Stomach (tissue), 9 donors: Measurements from ENCODE around the gene DRD4. TPM values are rescaled to one million over a fixed set of nuclear protein-coding genes. Genes with fewer than 3 reads are reported as not detected.

Experiments
- DNase-seq, 2 donors: peaks; one replicate each; pipeline versions ENCODE4 v3.0.0 to v3.0.0-alpha.2; 2013 to 2019
- H3K27ac ChIP-seq, 5 donors: fragments of 200-600 bp in 4 of 5; sonication (generic) in 4 of 5; one replicate each; pipeline ENCODE4 v1.5.1; 2013 to 2019; ENCODE audit warnings: mild to moderate bottlenecking in 1 of 5, moderate library complexity in 1 of 5
- H3K27me3 ChIP-seq, 3 donors: fragments of 200-600 bp; sonication (generic); one replicate each; pipeline ENCODE4 v1.5.1; 2017 to 2019; ENCODE audit warnings: mixed run types in 1 of 3
- H3K36me3 ChIP-seq, 4 donors: fragments of 200-600 bp; sonication (generic); 1 replicate in 3 of 4; 2 replicates in 1 of 4; pipeline ENCODE4 v1.5.1; 2016 to 2019
- H3K4me1 ChIP-seq, 4 donors: fragments of 200-600 bp; sonication (generic); one replicate each; pipeline ENCODE4 v1.5.1; 2016 to 2019
- H3K4me3 ChIP-seq, 4 donors: fragments of 200-600 bp; sonication (generic) in 3 of 4; one replicate each; pipeline ENCODE4 v1.5.1; 2016 to 2019; ENCODE audit warnings: mild to moderate bottlenecking in 1 of 4
- H3K9me3 ChIP-seq, 4 donors: fragments of 200-600 bp; sonication (generic); one replicate each; pipeline ENCODE4 v1.5.1; 2016 to 2019
- CTCF ChIP-seq, 7 experiments: fragments of 450-650 bp in 4 of 7; fragments of 200-600 bp in 3 of 7; sonication (generic) in 3 of 7; IDR thresholded peaks; one replicate each; pipeline ENCODE4 v1.5.1; 2016 to 2019; ENCODE audit warnings: antibody characterized with exemption in 7 of 7, control low read depth in 2 of 7, mild to moderate bottlenecking in 1 of 7
- EP300 ChIP-seq: sonication (generic); formaldehyde crosslinking; IDR thresholded peaks from one replicate; pipeline ENCODE4 v1.6.1; 2017; ENCODE audit warnings: antibody characterized with exemption
- POLR2A ChIP-seq, 4 donors: fragments of 450-650 bp; IDR thresholded peaks; one replicate each; pipeline ENCODE4 v1.6.1; 2016; ENCODE audit warnings: antibody characterized with exemption in 4 of 4, control low read depth in 2 of 4, mild to moderate bottlenecking in 1 of 4, moderate library complexity in 1 of 4
- POLR2AphosphoS5 ChIP-seq, 3 donors: sonication (generic); formaldehyde crosslinking; IDR thresholded peaks; one replicate each; pipeline ENCODE4 v1.6.1; 2016; ENCODE audit warnings: antibody characterized with exemption in 3 of 3
- WGBS, 5 donors: extraction: QIAGEN DNeasy Blood & Tissue Kit in 3 of 5; methylation state at CpG; one replicate each; pipeline versions ENCODE4 v1.1.5 to v1.1.7; 2013 to 2018; 5-methylcytosine and 5-hydroxymethylcytosine counted together
- intact Hi-C: fragments of 100-400 bp; cut with DNase I; formaldehyde crosslinking; loops from one replicate; pipeline ENCODE4 v1.15.1; 2023; ENCODE audit warnings: low total_unique reads
- polyA plus RNA-seq, 3 donors: library from polyadenylated mRNA; stranded (reverse); fragments of 200-250 nt; gene quantifications; one replicate each; pipeline ENCODE4 v1.2.3, GENCODE V29; 2013
- total RNA-seq, 5 donors: library from RNA; depleted of rRNA; stranded (reverse); fragments of >200 nt; gene quantifications; one replicate each; pipeline versions ENCODE4 v1.1.0 to v1.2.3, GENCODE V29; 2014 to 2016
- donor health status: healthy with polysubstance abuse.
- donor health status: Bipolar disorder and iron deficiency.
- donor health status: healthy.

Gene DRD4
- total and polyA plus RNA-seq, 8 donors, result 0.19 to 1.7 (median 0.50) TPM; not detected in 5

DNA sequence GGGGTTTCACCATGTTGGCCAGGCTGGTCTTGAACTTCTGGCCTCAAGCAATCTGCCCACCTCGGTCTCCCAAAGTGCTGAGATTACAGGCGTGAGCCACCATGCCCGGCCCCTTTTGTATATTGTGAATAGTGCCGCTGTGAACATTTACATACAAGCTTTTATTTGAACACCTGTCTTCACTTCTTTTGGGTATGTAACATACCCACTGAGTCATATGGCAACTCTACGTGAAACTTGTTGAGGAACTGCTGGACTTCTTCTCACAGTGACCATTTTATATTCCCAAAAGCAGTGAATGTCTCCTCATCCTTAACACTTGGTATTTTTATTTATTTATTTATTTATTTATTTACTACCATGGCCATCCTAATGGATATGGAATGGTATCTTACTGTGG is 6.2 kb upstream of the DRD4 start:
- DNase-seq, result no peak
- H3K9me3 ChIP-seq, result no peaks in the 10 kb centered on the region
- no peak for TF ChIP-seq POLR2A (IDR thresholded peaks at IDR 0.05)
- peaks cover 10 to 25% (median 17%) of the 10 kb centered on the region in 4 donors for H3K4me1 ChIP-seq
- intact Hi-C loops, result no loop called here
- H3K36me3 ChIP-seq, result peaks cover 0 to 6% (median 0%) of the 10 kb centered on the region in 4 donors
- WGBS, 5 donors, result 86 to 95% (median 91%) methylated on average over 5 of the region's 5 CpGs
- no peak overlapping the region for H3K4me3 ChIP-seq
- peaks cover 0 to 18% (median 15%) of the 10 kb centered on the region in 3 donors for H3K27me3 ChIP-seq
- H3K27ac ChIP-seq, result no peak overlapping the region

GRCh38 chr11:635945-636510 is 1.0 kb upstream of the DRD4 start:
- no peaks in the 10 kb centered on the region for H3K9me3 ChIP-seq
- H3K4me3 ChIP-seq, result no peak overlapping the region
- no peak overlapping the region for H3K27ac ChIP-seq
- H3K27me3 ChIP-seq, result peaks cover 0 to 52% (median 43%) of the 10 kb centered on the region in 3 donors
- H3K4me1 ChIP-seq, result peaks cover 9 to 41% (median 31%) of the 10 kb centered on the region in 4 donors
- 69 to 79% (median 78%) methylated on average over 22 of the region's 22 CpGs for WGBS, 5 donors
- peaks cover 0 to 16% (median 3%) of the 10 kb centered on the region in 4 donors for H3K36me3 ChIP-seq
- TF ChIP-seq CTCF (IDR thresholded peaks at IDR 0.05), result no peak
- no peak for TF ChIP-seq POLR2A (IDR thresholded peaks at IDR 0.05)
- no peak for TF ChIP-seq EP300
- TF ChIP-seq POLR2AphosphoS5 (IDR thresholded peaks at IDR 0.05), result no peak
- no peak for DNase-seq
- intact Hi-C loops, result no loop called here

- peaks cover 9 to 41% (median 31%) of the 10 kb centered on the region in 4 donors for H3K4me1 ChIP-seq
- H3K27me3 ChIP-seq, result peaks cover 0 to 54% (median 43%) of the 10 kb centered on the region in 3 donors
- DNase-seq, result no peak
- TF ChIP-seq EP300 (no peak), POLR2A (IDR thresholded peaks at IDR 0.05) (no peak), POLR2AphosphoS5 (IDR thresholded peaks at IDR 0.05) (no peak), CTCF (IDR thresholded peaks at IDR 0.05) (no peak)
- intact Hi-C loops, result no loop called here
- WGBS, 5 donors, result 1 to 12% (median 7%) methylated on average over 7 to 34 of the region's 34 CpGs
- no peaks in the 10 kb centered on the region for H3K9me3 ChIP-seq
- peaks cover 0 to 26% (median 15%) of the 10 kb centered on the region in 4 donors for H3K36me3 ChIP-seq
- H3K27ac ChIP-seq, result no peak overlapping the region
- peak overlapping the region; percentile 25 to 39 (median 38) for H3K4me3 ChIP-seq
Measured at GRCh38 chr11:637333-637592, 194 bp downstream of the DRD4 start.

GRCh38 chr11:637593-638521 is 788 bp downstream of the DRD4 start:
- H3K27ac ChIP-seq, result no peak overlapping the region

More at GRCh38 chr11:637593-638521, 788 bp downstream of the DRD4 start:
- peaks cover 0 to 24% (median 17%) of the 10 kb centered on the region in 4 donors for H3K36me3 ChIP-seq
- 41 to 59% (median 55%) methylated on average over 46 to 55 of the region's 55 CpGs for WGBS, 5 donors
- peaks cover 0 to 54% (median 43%) of the 10 kb centered on the region in 3 donors for H3K27me3 ChIP-seq
- TF ChIP-seq CTCF (IDR thresholded peaks at IDR 0.05) (no peak), POLR2A (IDR thresholded peaks at IDR 0.05) (no peak), POLR2AphosphoS5 (IDR thresholded peaks at IDR 0.05) (no peak), EP300 (no peak)
- H3K4me3 ChIP-seq, result peak overlapping the region; percentile 25 to 39 (median 38)
- no peaks in the 10 kb centered on the region for H3K9me3 ChIP-seq
- no peak for DNase-seq
- H3K4me1 ChIP-seq, result peaks cover 9 to 41% (median 31%) of the 10 kb centered on the region in 4 donors
- intact Hi-C loops, result no loop called here
